Epithelial cell of proximal tubule (primary cell): ENCODE data around the gene GREB1. TPM values are rescaled to one million over a fixed set of nuclear protein-coding genes. Genes with fewer than 3 reads are reported as not detected.

Experiments used
- DNase-seq: peaks from one replicate; pipeline ENCODE4 v3.0.0-alpha.2; 2011; ENCODE audit warnings: low read depth
- H3K4me3 ChIP-seq: 2 replicates; pipeline ENCODE4 v1.5.1; 2011; ENCODE audit warnings: low read depth, mild to moderate bottlenecking, low read length
- CTCF ChIP-seq: conservative IDR thresholded peaks from 2 replicates; pipeline ENCODE4 v1.5.1; 2012; ENCODE audit warnings: low read depth, mild to moderate bottlenecking, low read length
- total RNA-seq: library from RNA; depleted of rRNA; stranded (reverse); fragments of >200 nt; gene quantifications from 2 replicates; pipeline ENCODE4 v1.2.3, GENCODE V29; 2015

The GREB1 gene
- total RNA-seq, 1 donor from 2014 or later = 0.12 TPM

- DNase-seq = no peak
- no peak for TF ChIP-seq CTCF
- H3K4me3 ChIP-seq = no peak overlapping the region
Observed at GRCh38 chr2:11543337-11544216, 9.7 kb downstream of the GREB1 start.

DNA sequence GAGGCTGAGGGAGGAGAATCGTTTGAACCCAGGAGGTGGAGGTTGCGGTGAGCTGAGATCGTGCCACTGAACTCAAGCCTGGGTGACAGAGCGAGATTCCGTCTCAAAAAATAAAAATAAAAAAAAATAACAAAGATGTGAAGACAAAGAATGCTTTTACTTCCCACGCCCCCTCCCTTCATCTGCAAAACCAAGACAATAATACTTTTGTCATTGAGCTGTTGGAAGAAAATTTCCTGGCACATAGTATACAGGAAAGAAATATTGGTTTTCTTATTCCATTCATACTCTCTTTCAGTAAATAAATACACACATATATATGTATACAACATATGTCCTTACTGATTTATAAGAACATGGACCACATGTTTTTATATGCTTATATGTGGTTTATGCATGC, 12.2 kb downstream of the GREB1 start:
- DNase-seq = no peak
- no peak for TF ChIP-seq CTCF
- no peak overlapping the region for H3K4me3 ChIP-seq

DNA sequence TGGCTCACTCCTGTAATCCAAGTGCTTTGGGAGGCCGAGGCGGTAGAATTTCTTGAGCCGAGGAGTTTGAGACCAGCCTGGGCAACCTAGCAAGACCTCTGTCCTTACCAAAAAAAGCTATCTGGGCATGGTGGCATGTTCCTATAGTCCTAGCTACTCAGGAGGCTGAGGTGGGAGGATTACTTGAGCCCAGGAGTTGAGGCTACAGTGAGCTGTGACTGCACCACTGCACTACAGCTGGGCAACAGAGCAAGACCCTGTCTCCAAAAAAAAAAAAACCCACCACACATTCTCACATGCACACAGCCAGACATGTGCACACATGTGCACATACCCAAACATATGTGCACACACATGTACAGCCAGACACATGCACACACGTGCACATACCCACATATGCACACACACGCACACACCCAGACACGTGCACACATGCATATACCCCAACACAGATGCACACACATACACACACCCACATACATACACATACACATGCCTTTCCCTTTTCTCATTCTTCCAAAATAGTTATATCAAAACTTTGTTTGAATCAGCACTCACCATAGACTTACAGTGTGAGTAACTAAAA, 14.2 kb downstream of the GREB1 start:
- H3K4me3 ChIP-seq = no peak overlapping the region
- DNase-seq = no peak
- TF ChIP-seq CTCF = no peak

DNA sequence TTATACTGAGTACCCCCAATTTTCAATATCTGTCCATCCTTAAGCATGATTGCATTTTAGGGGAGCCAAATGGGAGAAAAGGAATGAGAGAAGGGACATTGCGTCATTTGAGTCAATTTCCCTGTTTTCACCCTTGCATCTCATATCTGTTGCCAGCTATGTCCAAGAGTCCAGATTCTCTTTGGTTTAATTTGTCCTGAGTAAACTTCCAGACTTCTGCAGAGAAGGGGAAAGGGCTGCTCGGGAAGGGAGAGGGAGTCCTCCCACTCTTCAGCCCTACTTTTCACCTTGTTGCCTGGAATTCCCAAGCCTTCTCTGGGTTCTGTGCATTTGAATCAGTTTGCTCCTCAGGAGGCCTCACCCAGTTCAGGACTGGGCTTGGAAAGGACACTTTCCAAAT, 16.5 kb downstream of the GREB1 start:
- TF ChIP-seq CTCF = no peak
- H3K4me3 ChIP-seq = no peak overlapping the region
- no peak for DNase-seq

GRCh38 chr2:11550901-11551568, 17.2 kb downstream of the GREB1 start:
- H3K4me3 ChIP-seq = no peak overlapping the region
- no peak for DNase-seq
- no peak for TF ChIP-seq CTCF

- H3K4me3 ChIP-seq = no peak overlapping the region
- no peak for DNase-seq
- no peak for TF ChIP-seq CTCF
Observed at GRCh38 chr2:11551569-11552259, 17.9 kb downstream of the GREB1 start.
